Measurements from ENCODE around the gene PDK4. TPM values are rescaled to one million over a fixed set of nuclear protein-coding genes. Genes with fewer than 3 reads are reported as not detected.
"Not testable (repeated sequence)": the region's sequence is repeated elsewhere in the genome, so short reads cannot be mapped to it uniquely, and the experiment has no call there.

PDK4 gene
- total and polyA plus RNA-seq, 5 experiments from 2014 or later = 1.7 to 2.2 TPM; not detected in 3

DNA sequence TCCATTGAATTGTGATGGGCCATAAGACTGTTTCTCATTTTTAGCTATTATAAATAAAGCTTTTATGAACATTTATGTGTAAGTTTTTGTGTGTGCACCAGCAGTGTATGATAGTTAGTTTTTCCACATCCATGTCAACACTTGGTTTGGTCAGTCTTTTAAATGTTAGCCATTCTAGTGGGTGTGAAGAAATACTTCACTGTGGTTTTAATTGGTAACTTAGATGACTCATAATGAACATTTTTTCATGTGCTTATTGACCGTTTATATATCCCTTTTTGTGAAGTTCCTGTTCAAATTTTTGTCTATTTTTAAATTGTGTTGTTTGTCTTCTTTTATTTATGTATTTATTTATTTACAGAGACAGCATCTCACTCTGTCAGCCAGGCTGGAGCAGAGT is 23.6 kb upstream of the PDK4 start:
- Mint-ChIP-seq H3K4me3 (no peak overlapping the region), H3K4me1 (no peaks in the 10 kb centered on the region), H3K27me3 (peaks cover 0 to 5% (median 4%) of the 10 kb centered on the region in 5 donors), H3K9me3 (peaks cover 0 to 18% (median 2%) of the 10 kb centered on the region in 9 donors), H3K27ac (no peak overlapping the region), H3K36me3 (peaks cover 0 to 6% (median 0%) of the 10 kb centered on the region in 3 donors)
- ATAC-seq = no peak
- POLR2A ChIA-PET = interaction anchor here (0.6 kb wide), 1 partner anchor 34 kb away, joined by 3 read pairs; no protein-coding TSS in a partner anchor
- DNase-seq = no peak

DNA sequence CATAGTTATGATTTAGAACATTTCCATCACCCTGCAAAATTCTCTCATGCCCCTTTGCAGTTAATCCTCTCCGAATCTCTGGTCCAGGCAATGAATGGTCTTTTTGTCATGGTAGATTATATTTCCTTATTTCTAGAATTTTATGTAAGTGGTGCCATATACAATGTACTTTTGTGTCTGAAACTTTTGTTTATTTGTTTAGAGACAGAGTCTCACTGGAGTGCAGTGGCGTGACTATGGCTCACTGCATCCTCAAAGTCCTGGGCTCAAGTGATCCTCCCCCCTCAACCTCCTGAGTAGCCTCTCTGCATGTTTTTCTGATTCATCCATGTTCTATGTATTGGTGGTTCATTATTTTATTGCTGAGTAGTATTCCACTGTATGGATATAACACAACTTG is 23.2 kb upstream of the PDK4 start:
- no peaks in the 10 kb centered on the region for H3K4me1 Mint-ChIP-seq
- POLR2A ChIA-PET = interaction anchor here (0.6 kb wide), 1 partner anchor 34 kb away, joined by 3 read pairs; no protein-coding TSS in a partner anchor
- H3K9me3 Mint-ChIP-seq = peaks cover 0 to 18% (median 2%) of the 10 kb centered on the region in 9 donors
- DNase-seq (no peak), ATAC-seq (no peak)
- no peak overlapping the region for H3K4me3 Mint-ChIP-seq
- H3K36me3 Mint-ChIP-seq = peaks cover 0 to 6% (median 0%) of the 10 kb centered on the region in 3 donors
- no peak overlapping the region for H3K27ac Mint-ChIP-seq
- peaks cover 0 to 8% (median 5%) of the 10 kb centered on the region in 5 donors for H3K27me3 Mint-ChIP-seq

DNA sequence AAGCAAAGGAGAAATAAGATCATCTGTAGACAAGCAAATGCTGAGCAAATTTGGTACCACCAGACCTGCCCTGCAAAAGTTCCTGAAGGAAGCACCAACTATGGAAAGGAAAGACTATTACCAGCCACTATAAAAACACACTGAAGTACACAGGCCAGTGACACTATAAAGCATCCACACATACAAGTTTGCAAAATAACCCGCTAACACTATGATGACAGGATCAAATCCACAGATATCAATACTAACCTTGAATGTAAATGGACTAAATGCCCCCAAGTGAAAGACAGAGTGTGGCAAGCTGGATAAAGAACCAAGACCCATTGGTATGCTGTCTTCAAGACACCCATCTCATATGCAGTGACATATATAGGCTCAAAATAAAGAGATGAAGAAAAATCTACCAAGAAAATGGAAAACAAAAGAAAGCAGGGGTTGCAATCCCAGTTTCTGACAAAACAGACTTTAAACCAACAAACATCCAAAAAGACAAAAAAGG is 18.2 kb upstream of the PDK4 start:
- H3K4me1 Mint-ChIP-seq = peaks cover 0 to 24% (median 0%) of the 10 kb centered on the region in 4 donors
- H3K27me3 Mint-ChIP-seq = peaks cover 5 to 44% (median 7%) of the 10 kb centered on the region in 5 donors
- no peak overlapping the region for H3K4me3 Mint-ChIP-seq
- ATAC-seq (no peak), DNase-seq (no peak)
- POLR2A ChIA-PET = no interaction called here
- peaks cover 0 to 11% (median 3%) of the 10 kb centered on the region in 3 donors for H3K36me3 Mint-ChIP-seq
- H3K27ac Mint-ChIP-seq = no peak overlapping the region
- peaks cover 6 to 24% (median 12%) of the 10 kb centered on the region in 9 donors for H3K9me3 Mint-ChIP-seq

DNA sequence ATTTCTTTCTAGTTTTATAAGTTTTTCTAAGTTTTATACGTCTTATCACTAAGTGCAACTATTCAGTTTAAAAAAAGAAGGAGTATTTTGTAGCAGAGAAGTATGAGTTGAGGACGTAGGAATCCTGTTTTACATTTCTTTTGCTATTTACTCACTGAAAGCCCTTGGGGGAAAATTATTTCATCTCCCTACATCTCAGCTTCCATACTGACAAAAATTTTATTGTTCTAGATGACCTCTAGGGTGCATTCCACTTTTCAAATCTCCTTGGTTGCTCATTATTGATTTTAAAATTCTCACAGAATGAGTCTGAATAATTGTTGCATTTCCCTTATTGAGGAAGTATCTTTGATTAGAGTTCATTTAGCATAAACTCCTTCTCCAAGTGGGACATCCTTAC is 14.9 kb upstream of the PDK4 start:
- no peak overlapping the region for H3K4me3 Mint-ChIP-seq
- peaks cover 0 to 56% (median 0%) of the 10 kb centered on the region in 4 donors for H3K4me1 Mint-ChIP-seq
- H3K27me3 Mint-ChIP-seq = peaks cover 5 to 44% (median 10%) of the 10 kb centered on the region in 5 donors
- H3K9me3 Mint-ChIP-seq = peaks cover 6 to 24% (median 12%) of the 10 kb centered on the region in 9 donors
- no peak for ATAC-seq
- H3K36me3 Mint-ChIP-seq = peaks cover 0 to 11% (median 3%) of the 10 kb centered on the region in 3 donors
- POLR2A ChIA-PET = no interaction called here
- H3K27ac Mint-ChIP-seq = no peak overlapping the region
- no peak for DNase-seq

DNA sequence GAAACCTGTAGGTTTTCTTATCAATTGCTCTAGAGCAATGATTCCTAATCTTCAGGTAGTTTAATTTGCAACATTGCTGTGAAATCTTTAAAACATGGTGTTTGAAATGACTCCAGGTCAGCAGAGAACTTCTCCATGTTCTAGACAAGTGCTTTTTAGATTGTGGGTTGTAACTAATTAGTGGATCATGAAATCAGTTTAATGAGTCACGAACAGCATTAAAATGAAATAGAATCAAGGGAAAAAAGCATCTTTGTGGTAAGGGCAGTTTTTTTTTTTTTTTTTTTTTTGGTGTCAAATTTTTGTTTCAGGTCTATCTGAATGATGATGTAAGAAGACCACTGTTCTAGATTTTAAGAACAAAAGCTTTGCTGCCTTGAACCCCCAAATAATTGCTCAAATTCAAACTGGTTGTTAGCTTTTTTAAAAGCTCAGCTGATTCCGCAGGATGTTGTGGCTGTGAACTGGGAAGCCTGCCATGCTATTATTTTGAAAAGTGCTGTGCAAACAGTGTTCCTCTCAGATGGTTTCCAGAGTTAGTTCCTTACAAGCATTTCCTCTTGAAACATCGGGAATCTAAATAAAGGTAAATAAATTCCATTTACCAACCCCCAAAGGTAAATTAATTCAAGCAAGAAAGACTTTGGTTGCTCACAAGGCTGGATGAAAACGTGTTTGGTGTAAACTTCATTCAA is 13.1 kb upstream of the PDK4 start:
- peaks cover 0 to 35% (median 7%) of the 10 kb centered on the region in 5 donors for H3K27me3 Mint-ChIP-seq
- peak overlapping the region in 2 of 10 donors; percentile 23 to 79 for H3K4me3 Mint-ChIP-seq
- peak overlapping the region in 1 of 10 donors; percentile 44 for H3K27ac Mint-ChIP-seq
- peaks cover 0 to 19% (median 12%) of the 10 kb centered on the region in 9 donors for H3K9me3 Mint-ChIP-seq
- H3K36me3 Mint-ChIP-seq = peaks cover 0 to 5% (median 3%) of the 10 kb centered on the region in 3 donors
- peaks cover 0 to 58% (median 0%) of the 10 kb centered on the region in 4 donors for H3K4me1 Mint-ChIP-seq
- POLR2A ChIA-PET = no interaction called here
- ATAC-seq (no peak), DNase-seq (no peak)

DNA sequence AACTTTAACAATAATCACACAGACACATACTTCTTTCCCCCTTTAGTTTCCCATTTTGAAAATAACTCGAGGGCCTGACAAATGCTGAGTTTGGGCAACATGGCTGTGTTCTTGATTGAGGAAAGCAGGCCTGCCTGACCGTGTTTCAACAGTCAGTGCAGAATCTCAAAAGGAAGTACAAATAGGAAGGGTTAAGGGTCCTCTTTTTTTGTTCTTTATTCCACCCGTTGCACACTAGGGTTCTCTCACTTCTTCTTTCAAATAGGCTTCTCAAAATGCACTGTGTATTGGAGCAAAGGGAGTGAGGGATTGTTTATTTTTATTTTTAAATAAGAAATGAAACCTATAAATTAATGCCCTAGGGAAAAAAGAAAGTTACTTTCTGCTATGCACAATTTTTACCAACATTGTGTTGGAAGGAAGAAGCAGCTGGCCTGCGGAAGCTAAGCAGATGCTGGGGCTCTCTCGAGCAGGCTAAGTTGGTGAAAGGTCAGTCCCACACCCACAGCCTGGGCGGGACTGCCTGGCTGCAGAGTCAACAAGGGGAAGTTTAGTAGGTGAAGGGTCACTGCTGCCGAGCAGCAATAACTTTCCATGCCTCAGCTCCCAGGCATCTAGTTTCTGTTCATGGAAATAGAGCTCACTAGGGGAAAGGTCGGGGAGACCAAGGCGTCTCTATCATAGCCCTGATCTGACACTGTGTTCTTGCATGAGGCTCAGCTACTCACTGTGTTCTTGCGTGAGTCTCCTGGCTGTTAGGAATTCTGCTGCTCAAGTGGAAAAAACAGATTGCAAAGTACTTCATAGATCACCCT is 12.2 kb upstream of the PDK4 start:
- H3K4me1 Mint-ChIP-seq = peaks cover 0 to 58% (median 0%) of the 10 kb centered on the region in 4 donors
- POLR2A ChIA-PET = no interaction called here
- DNase-seq (peak in 2 of 10 donors; percentile 16 to 61), ATAC-seq (peak in 1 of 2 donors; percentile 52)
- H3K4me3 Mint-ChIP-seq = peak overlapping the region in 1 of 10 donors; percentile 79
- peaks cover 0 to 5% (median 3%) of the 10 kb centered on the region in 3 donors for H3K36me3 Mint-ChIP-seq
- peak overlapping the region in 1 of 10 donors; percentile 44 for H3K27ac Mint-ChIP-seq
- H3K9me3 Mint-ChIP-seq = peaks cover 0 to 14% (median 6%) of the 10 kb centered on the region in 9 donors
- peaks cover 0 to 26% (median 5%) of the 10 kb centered on the region in 5 donors for H3K27me3 Mint-ChIP-seq

DNA sequence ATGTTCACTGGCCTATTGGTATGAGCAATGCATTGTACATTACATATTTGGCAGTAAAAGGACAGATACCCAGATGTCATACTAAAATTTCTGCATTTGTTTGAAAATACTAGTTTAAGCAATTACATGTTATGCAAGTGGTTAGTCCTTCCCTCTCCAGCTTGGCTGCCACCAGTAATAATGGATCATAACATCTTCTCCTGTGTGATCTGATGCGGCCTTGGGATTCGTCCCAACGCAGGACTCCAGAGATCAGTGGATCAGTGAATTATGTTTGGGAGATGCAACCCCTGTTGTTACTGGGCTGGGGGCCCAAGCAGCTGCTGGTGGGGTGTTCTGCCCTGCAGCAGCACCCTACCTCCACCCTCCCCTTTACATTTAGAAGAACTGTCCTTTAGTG is 11.2 kb upstream of the PDK4 start:
- H3K4me1 Mint-ChIP-seq = peaks cover 0 to 58% (median 0%) of the 10 kb centered on the region in 4 donors
- no peak overlapping the region for H3K27ac Mint-ChIP-seq
- H3K4me3 Mint-ChIP-seq = no peak overlapping the region
- H3K36me3 Mint-ChIP-seq = peaks cover 0 to 5% (median 3%) of the 10 kb centered on the region in 3 donors
- H3K9me3 Mint-ChIP-seq = peaks cover 0 to 11% (median 3%) of the 10 kb centered on the region in 9 donors
- ATAC-seq = no peak
- DNase-seq = no peak
- peaks cover 0 to 16% (median 5%) of the 10 kb centered on the region in 5 donors for H3K27me3 Mint-ChIP-seq
- POLR2A ChIA-PET = no interaction called here

DNA sequence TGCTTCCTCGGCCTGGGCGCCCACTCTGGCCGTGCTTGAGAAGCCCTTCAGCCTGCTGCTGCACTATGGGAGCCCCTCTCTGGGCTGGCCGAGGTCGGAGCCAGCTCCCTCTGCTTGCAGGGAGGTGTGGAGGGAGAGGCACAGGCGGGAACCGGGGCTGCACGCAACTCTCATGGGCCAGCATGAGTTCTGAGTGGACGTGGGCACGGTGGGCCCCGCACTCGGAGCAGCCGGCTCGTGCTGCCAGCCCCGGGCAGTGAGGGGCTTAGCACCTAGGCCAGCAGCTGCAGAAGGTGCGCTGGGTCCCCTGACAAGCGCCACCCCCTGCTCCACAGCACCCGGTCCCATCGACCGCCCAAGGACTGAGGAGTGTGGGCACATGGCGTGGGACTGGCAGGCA is 9.0 kb upstream of the PDK4 start:
- peaks cover 0 to 42% (median 0%) of the 10 kb centered on the region in 4 donors for H3K4me1 Mint-ChIP-seq
- H3K9me3 Mint-ChIP-seq = peaks cover 0 to 11% (median 4%) of the 10 kb centered on the region in 9 donors
- H3K36me3 Mint-ChIP-seq = no peaks in the 10 kb centered on the region
- ATAC-seq (no peak), DNase-seq (no peak)
- POLR2A ChIA-PET = no interaction called here
- H3K4me3 Mint-ChIP-seq = no peak overlapping the region
- peaks cover 0 to 11% (median 0%) of the 10 kb centered on the region in 5 donors for H3K27me3 Mint-ChIP-seq
- H3K27ac Mint-ChIP-seq = no peak overlapping the region

DNA sequence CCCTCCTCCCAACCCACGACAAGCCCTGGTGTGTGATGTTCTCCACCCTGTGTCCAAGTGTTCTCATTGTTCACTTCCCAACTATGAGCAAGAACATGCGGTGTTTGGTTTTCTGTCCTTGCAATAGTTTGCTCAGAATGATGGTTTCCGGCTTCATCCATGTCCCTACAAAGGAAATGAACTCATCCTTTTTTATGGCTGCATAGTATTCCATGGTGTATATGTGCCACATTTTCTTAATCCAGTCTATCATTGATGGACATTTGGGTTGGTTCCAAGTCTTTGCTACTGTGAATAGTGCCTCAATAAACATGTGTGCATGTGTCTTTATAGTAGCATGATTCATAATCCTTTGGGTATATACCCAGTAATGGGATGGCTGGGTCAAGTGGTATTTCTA is 8.5 kb upstream of the PDK4 start:
- POLR2A ChIA-PET, ATAC-seq: not testable (repeated sequence)

DNA sequence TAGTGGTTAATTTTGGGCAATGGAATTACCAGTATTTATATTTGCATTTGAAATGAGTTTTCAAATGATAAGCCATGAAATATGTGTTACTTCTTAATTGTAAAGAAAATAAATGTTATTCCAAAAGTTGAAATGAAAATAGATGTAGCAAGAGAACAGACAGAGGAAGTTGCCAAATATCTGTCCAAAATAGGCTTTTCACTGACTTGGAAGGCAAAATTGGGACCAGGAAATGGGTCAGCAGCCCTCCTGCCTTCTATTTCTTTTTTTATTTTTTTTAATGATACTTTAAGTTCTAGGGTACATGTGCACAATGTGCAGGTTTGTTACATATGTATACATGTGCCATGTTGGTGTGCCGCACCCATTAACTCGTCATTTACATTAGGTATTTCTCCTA is 8.1 kb upstream of the PDK4 start:
- DNase-seq, H3K36me3 Mint-ChIP-seq, POLR2A ChIA-PET, ATAC-seq, H3K27ac Mint-ChIP-seq, H3K4me3 Mint-ChIP-seq: not testable (repeated sequence)
- Mint-ChIP-seq H3K27me3 (peaks cover 0 to 16% (median 3%) of the 10 kb centered on the region in 5 donors), H3K4me1 (peaks cover 0 to 33% (median 0%) of the 10 kb centered on the region in 4 donors), H3K9me3 (peaks cover 0 to 15% (median 4%) of the 10 kb centered on the region in 9 donors)

More for the DNA sequence above, 8.5 kb upstream of the PDK4 start:
- Mint-ChIP-seq H3K27me3 (peaks cover 0 to 15% (median 3%) of the 10 kb centered on the region in 5 donors), H3K9me3 (peaks cover 0 to 12% (median 4%) of the 10 kb centered on the region in 9 donors), H3K4me1 (peaks cover 0 to 37% (median 0%) of the 10 kb centered on the region in 4 donors)
- H3K27ac Mint-ChIP-seq, DNase-seq, H3K36me3 Mint-ChIP-seq, H3K4me3 Mint-ChIP-seq: not testable (repeated sequence)

DNA sequence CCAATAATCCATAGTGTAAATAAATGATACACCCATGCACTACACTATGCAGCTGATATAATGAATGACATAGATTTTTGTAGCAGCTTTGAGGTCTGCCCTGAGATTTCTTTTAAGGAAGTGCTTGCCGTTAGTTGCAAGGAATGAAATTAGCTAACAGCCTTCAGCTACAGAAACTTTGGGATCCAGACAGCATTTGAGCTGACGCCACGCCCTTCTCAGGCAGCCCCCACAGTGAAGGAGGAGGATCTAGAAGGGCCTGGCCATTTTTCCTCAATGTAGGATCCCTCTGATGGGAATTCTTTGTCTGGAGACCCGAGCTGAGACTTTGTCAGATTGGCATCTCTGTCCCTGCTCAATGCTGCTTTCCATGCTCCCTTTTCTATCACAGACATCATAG is 6.1 kb upstream of the PDK4 start:
- Mint-ChIP-seq H3K4me3 (no peak overlapping the region), H3K36me3 (peaks cover 0 to 5% (median 0%) of the 10 kb centered on the region in 3 donors), H3K4me1 (peaks cover 0 to 18% (median 0%) of the 10 kb centered on the region in 4 donors), H3K9me3 (peaks cover 0 to 15% (median 4%) of the 10 kb centered on the region in 9 donors), H3K27ac (no peak overlapping the region), H3K27me3 (peaks cover 4 to 27% (median 15%) of the 10 kb centered on the region in 5 donors)
- DNase-seq (no peak), ATAC-seq (no peak)
- POLR2A ChIA-PET = no interaction called here

DNA sequence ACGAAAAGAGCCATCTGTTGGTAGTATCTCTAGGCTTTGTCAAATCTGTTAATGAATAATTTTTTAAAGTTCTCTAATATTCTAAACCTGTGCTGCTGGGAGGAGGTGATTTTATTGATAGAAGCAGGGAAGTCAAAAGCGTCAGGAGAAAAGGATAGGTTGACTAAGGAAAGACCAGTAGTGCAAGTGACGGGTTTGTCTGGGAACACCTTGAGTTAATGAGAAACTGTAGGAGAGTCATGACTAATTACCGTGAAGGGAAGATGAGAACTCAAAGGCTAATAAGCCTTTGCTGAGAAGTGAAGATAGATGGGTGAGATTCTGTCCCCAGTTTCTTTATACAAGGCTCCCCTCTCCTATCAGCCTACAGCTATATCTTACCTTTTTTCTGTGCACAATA is 5.0 kb upstream of the PDK4 start:
- no peak for ATAC-seq

More for the DNA sequence above, 5.0 kb upstream of the PDK4 start:
- H3K27ac Mint-ChIP-seq = no peak overlapping the region
- peaks cover 0 to 9% (median 0%) of the 10 kb centered on the region in 3 donors for H3K36me3 Mint-ChIP-seq
- POLR2A ChIA-PET = no interaction called here
- H3K4me1 Mint-ChIP-seq = peaks cover 0 to 15% (median 4%) of the 10 kb centered on the region in 4 donors
- no peak for DNase-seq
- H3K27me3 Mint-ChIP-seq = peaks cover 7 to 34% (median 20%) of the 10 kb centered on the region in 5 donors
- H3K4me3 Mint-ChIP-seq = no peak overlapping the region
- peaks cover 0 to 15% (median 4%) of the 10 kb centered on the region in 9 donors for H3K9me3 Mint-ChIP-seq

Data from naive thymus-derived CD8-positive, alpha-beta T cell (primary cell).